HEK293T (cell line): Measurements from ENCODE around the gene FCGR2B.
"Not testable (repeated sequence)": the region's sequence is repeated elsewhere in the genome, so short reads cannot be mapped to it uniquely, and the experiment has no call there.

Source experiments
- CTCF ChIA-PET: fragments of 350-600 bp; formaldehyde crosslinking; extraction: SDS; loops from one replicate; lab custom pipeline; 2021; ENCODE audit warnings: antibody characterized with exemption, inconsistent platforms; lab: Yijun Ruan, JAX
- POLR2A ChIA-PET: fragments of 350-600 bp; formaldehyde crosslinking; extraction: SDS; loops from one replicate; lab custom pipeline; 2020; ENCODE audit warnings: antibody characterized with exemption, inconsistent platforms; lab: Yijun Ruan, JAX
- DNase-seq: peaks from one replicate; pipeline ENCODE4 v3.0.0; 2012; ENCODE audit warnings: mixed read lengths; ENCODE audit errors: extremely low spot score
- ARNT ChIP-seq: fragments of 450-650 bp; IDR thresholded peaks from 2 replicates; pipeline ENCODE4 v1.6.1; 2017; ENCODE audit warnings: mild to moderate bottlenecking
- BHLHE40 ChIP-seq: fragments of 450-650 bp; IDR thresholded peaks from 2 replicates; pipeline ENCODE4 v1.6.1; 2016; ENCODE audit warnings: mild to moderate bottlenecking, moderate library complexity, borderline replicate concordance
- CTBP1 ChIP-seq: fragments of 450-650 bp; IDR thresholded peaks from 2 replicates; pipeline ENCODE4 v1.6.1; 2016; ENCODE audit warnings: borderline replicate concordance
- ELF4 ChIP-seq: fragments of 450-650 bp; IDR thresholded peaks from 2 replicates; pipeline ENCODE4 v1.6.1; 2017; ENCODE audit warnings: antibody characterized with exemption
- FOXA1 ChIP-seq: fragments of 450-650 bp; IDR thresholded peaks from 2 replicates; pipeline ENCODE4 v1.6.1; 2016; ENCODE audit warnings: mild to moderate bottlenecking
- FOXK2 ChIP-seq: fragments of 450-650 bp; IDR thresholded peaks from 2 replicates; pipeline ENCODE4 v1.6.1; 2016; ENCODE audit warnings: mild to moderate bottlenecking
- FOXM1 ChIP-seq: fragments of 450-650 bp; IDR thresholded peaks from 2 replicates; pipeline ENCODE4 v1.6.1; 2017; ENCODE audit warnings: mild to moderate bottlenecking, borderline replicate concordance
- HDGF ChIP-seq: fragments of 450-650 bp; IDR thresholded peaks from 2 replicates; pipeline ENCODE4 v1.6.1; 2017; ENCODE audit warnings: antibody characterized with exemption, borderline replicate concordance
- L3MBTL2 ChIP-seq: fragments of 450-650 bp; conservative IDR thresholded peaks from 2 replicates; pipeline ENCODE4 v1.6.1; 2016; ENCODE audit warnings: mild to moderate bottlenecking
- LEF1 ChIP-seq: fragments of 450-650 bp; IDR thresholded peaks from 2 replicates; pipeline ENCODE4 v1.6.1; 2017; ENCODE audit warnings: mild to moderate bottlenecking, borderline replicate concordance
- NFRKB ChIP-seq: fragments of 450-650 bp; IDR thresholded peaks from 2 replicates; pipeline ENCODE4 v1.6.1; 2016; ENCODE audit warnings: mild to moderate bottlenecking, moderate library complexity
- PKNOX1 ChIP-seq: fragments of 450-650 bp; IDR thresholded peaks from 2 replicates; pipeline ENCODE4 v1.6.1; 2016
- SP1 ChIP-seq: fragments of 450-650 bp; IDR thresholded peaks from 2 replicates; pipeline ENCODE4 v1.6.1; 2017
- SUZ12 ChIP-seq: fragments of 450-650 bp; IDR thresholded peaks from 2 replicates; pipeline ENCODE4 v1.6.1; 2016; ENCODE audit warnings: mild to moderate bottlenecking
- TARDBP ChIP-seq: fragments of 450-650 bp; IDR thresholded peaks from 2 replicates; pipeline ENCODE4 v1.6.1; 2016
- ZNF384 ChIP-seq: fragments of 450-650 bp; IDR thresholded peaks from 2 replicates; pipeline ENCODE4 v1.6.1; 2016

Gene FCGR2B

DNA sequence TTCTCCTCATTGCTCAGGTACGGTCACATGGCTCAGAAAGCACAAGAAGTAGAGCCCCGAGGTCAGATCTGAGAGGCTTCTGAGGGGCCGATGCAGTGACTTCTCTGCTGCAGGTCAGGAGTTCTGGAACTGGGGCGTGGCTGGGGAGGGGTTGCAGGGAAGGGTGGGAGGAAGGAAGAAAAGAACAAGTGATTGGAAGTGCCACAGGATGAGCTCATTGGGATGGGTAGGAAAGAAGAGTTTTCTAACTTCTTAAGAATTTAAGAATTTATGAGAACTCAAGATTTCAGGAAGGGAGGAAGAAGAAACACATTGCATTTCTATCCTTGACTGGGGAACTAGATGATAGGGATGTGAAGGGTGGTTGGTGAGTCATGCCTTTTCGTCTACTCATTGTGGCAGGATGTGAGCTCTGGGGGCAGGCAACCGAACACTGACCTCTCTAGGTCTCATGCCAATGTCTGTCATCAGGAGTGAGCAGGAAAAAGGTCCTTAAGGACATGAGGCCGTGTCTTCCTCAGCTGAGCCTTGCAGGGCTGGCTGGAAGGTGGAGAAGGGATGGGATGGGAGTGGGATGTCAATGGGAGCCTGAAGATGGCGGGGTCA, 58.9 kb downstream of the FCGR2B start:
- ChIA-PET POLR2A (no interaction called here), CTCF (no interaction called here)
- TF ChIP-seq PKNOX1: no peak
- TF ChIP-seq FOXA1: no peak
- no peak for TF ChIP-seq CTBP1
- TF ChIP-seq ZNF384: no peak
- TF ChIP-seq FOXK2: no peak
- TF ChIP-seq FOXM1: no peak
- DNase-seq: no peak

GRCh38 chr1:161722406-161722805, 59.5 kb downstream of the FCGR2B start:
- no peak for DNase-seq

DNA sequence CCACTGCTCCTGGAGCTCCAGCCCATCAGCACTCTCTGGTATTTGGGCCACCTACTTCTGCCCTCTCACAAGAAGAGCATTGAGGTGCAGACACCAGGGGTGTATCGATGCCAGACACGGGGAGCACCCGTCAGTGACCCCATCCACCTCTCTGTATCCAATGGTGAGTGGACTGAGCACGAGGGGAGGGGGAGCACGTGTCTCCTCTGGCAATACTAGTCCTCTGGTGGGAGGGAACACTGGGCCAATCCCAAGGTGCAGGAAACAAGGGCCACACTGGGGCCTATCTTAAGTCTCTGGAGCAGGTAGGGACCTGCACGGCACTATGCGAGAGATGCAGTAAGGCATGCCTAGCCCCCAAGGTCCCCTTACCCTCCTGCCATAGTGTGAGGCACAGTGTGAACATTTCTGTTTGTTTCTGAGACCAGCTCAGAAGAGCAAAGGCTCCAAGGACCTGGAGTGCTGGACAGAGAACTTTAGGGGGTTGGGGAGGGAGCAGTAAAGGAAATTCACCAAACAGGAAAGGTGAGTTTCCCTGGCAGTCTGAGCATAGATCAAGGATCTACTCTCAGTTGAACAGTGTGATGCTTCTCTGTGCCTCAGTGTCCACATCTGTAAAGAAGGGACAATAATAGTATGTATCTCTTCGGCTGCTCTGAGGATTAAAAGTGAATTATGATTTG, 60.7 kb downstream of the FCGR2B start:
- TF ChIP-seq ARNT: no peak
- TF ChIP-seq FOXM1: no peak
- TF ChIP-seq PKNOX1: no peak
- TF ChIP-seq CTBP1: no peak
- TF ChIP-seq SP1: no peak
- TF ChIP-seq HDGF: no peak
- TF ChIP-seq BHLHE40: no peak
- TF ChIP-seq TARDBP: no peak
- TF ChIP-seq NFRKB: no peak
- no peak for TF ChIP-seq LEF1
- no peak for TF ChIP-seq ELF4
- no peak for TF ChIP-seq FOXK2
- TF ChIP-seq L3MBTL2: no peak
- no peak for TF ChIP-seq FOXA1
- TF ChIP-seq ZNF384: no peak
- TF ChIP-seq SUZ12: no peak
- no peak for DNase-seq
- ChIA-PET CTCF (no interaction called here), POLR2A (interaction anchor here (1.0 kb wide), 1 partner anchor 10 kb away, joined by 3 read pairs; no protein-coding TSS in a partner anchor)

More at GRCh38 chr1:161722406-161722805, 59.5 kb downstream of the FCGR2B start:
- POLR2A ChIA-PET: no interaction called here
- CTCF ChIA-PET: no interaction called here
- no peak for TF ChIP-seq ARNT
- no peak for TF ChIP-seq ZNF384
- no peak for TF ChIP-seq NFRKB
- no peak for TF ChIP-seq CTBP1
- TF ChIP-seq PKNOX1: no peak
- no peak for TF ChIP-seq LEF1
- TF ChIP-seq BHLHE40: no peak
- no peak for TF ChIP-seq SUZ12
- TF ChIP-seq FOXK2: no peak
- no peak for TF ChIP-seq SP1
- no peak for TF ChIP-seq FOXA1
- no peak for TF ChIP-seq FOXM1
- no peak for TF ChIP-seq HDGF
- TF ChIP-seq TARDBP: no peak
- no peak for TF ChIP-seq L3MBTL2
- TF ChIP-seq ELF4: no peak

GRCh38 chr1:161725258-161725907, 62.4 kb downstream of the FCGR2B start:
- ChIA-PET POLR2A (interaction anchor here (2.3 to 2.4 kb wide), 2 partner anchors 13 to 24 kb away, joined by 11 to 20 read pairs; partner anchors contain the start of gene DUSP12), CTCF (interaction anchor here (0.6 to 1.3 kb wide), 2 partner anchors 8 to 113 kb away, joined by 3 read pairs; no protein-coding TSS in a partner anchor)

GRCh38 chr1:161725908-161726472, 63.0 kb downstream of the FCGR2B start:
- TF ChIP-seq ELF4 (no peak), HDGF (no peak; the same call in 1 of the 2 replicates), NFRKB (no peak), FOXM1 (no peak), CTBP1 (no peak), PKNOX1 (no peak), ZNF384 (no peak), ARNT (no peak), TARDBP (no peak), SP1 (no peak), BHLHE40 (no peak), FOXA1 (no peak), L3MBTL2 (no peak), FOXK2 (no peak), SUZ12 (no peak)
- ChIA-PET CTCF (interaction anchor here (0.6 to 1.7 kb wide), 5 partner anchors 9 to 239 kb away, joined by 3 to 8 read pairs (median 3); no protein-coding TSS in a partner anchor), POLR2A (interaction anchor here (1.0 to 2.4 kb wide), 4 partner anchors 12 to 41 kb away, joined by 3 to 20 read pairs (median 8); partner anchors contain the start of genes ATF6 and DUSP12)
- DNase-seq: peak; percentile 66

More at GRCh38 chr1:161725258-161725907, 62.4 kb downstream of the FCGR2B start:
- not testable (repeated sequence) for DNase-seq
